NCI-H2081 treated with DMSO at 0.1 percent for 48 hours (cell line): ENCODE data around the gene SLC16A4.
"Not testable (repeated sequence)": the region's sequence is repeated elsewhere in the genome, so short reads cannot be mapped to it uniquely, and the experiment has no call there.

Experiments
- DNase-seq: peaks from one replicate; lab custom pipeline; 2025; lab: John Stamatoyannopoulos, UW

SLC16A4 gene

DNA sequence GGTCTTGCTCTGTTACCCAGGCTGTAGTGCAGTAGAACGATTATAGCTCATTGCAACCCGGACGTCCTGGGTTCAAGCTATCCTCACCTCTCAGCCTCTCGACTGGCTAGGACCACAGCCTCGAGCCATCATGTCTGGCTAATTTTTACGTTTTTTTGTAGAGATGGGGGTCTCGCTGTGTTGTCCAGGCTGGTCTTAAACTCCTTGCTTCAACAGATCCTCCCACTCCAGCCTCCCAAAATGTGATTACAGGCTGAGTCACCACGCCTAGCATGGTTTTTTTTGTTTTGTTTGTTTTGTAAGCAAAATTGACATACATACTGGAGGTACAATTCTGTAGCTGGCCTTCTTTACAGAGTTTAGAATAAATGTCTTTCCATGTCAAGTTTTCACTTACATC lies 17.7 kb upstream of the SLC16A4 start:
- DNase-seq, result no peak

- peak; percentile 29 for DNase-seq
These were observed 16.7 kb upstream of the SLC16A4 start, which contains the start of gene LAMTOR5 for GRCh38 chr1:110407260-110408210. LAMTOR5 (minus strand) TSS chr1:110407694; CDS start chr1:110407620, 74 bp downstream.

GRCh38 chr1:110406407-110406806 lies 15.6 kb upstream of the SLC16A4 start:
- DNase-seq, result not testable (repeated sequence)

DNA sequence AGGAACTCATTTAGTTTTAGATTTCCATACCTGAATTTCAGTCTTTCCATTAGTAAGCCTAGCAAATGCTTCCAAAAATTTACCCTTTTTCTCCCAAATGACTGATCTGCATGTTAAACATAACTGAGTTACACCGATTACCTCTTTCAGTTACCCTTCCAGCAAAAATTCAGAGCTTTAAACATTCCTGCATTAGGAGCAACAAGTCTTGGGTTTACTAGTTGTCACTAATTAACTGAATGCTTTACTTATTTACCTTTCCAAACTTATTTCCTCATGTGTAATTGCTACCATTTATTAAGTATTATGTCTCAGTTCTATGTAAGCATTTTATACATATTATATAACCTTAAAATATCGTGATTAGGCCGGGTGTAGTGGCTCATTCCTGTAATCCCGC lies 13.6 kb upstream of the SLC16A4 start:
- no peak for DNase-seq

- no peak for DNase-seq
These were observed 13.0 kb upstream of the SLC16A4 start for GRCh38 chr1:110403805-110404204.

GRCh38 chr1:110396259-110396958 lies 5.6 kb upstream of the SLC16A4 start:
- DNase-seq, result not testable (repeated sequence)

- DNase-seq, result no peak
These were observed 3.6 kb upstream of the SLC16A4 start for GRCh38 chr1:110394493-110394820.

DNA sequence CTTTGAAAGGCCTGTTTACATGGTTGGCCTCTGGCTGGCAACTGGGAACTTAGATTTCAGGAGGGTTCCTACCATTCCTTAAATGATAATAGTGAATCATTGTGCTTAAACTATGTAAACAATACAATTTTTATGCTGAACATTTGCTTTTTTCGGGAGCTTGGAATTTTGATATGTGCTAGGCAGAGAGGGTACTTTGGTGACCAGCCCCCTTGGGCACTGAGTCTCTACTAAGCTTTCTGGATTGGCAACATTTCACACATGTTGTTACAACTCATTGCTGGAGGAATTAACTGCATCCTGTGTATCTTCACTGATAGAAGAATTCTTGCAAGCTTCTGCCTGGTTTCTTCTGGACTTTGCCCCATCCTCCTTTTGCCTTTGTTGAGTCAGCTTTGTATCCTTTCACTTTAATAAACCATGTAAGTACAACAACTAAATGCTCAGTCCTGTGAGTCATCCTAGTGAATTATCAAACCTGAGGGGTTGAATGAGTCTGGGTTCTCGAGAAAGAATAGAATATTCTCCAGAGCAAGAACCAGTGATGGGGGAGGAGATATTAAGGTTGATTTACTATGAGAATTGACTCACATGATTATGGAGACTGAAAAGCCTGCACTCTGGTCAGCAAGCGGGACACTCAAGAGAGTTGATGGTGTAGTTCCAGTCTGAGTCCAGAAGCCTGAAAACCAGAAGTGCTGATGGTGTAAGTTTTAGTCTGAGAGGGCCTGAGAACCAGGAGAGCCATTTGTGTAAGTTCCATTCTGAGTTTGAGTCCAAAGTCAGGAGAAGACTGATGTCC lies 3.1 kb upstream of the SLC16A4 start:
- no peak for DNase-seq

GRCh38 chr1:110393286-110393685 lies 2.5 kb upstream of the SLC16A4 start:
- DNase-seq, result no peak

DNA sequence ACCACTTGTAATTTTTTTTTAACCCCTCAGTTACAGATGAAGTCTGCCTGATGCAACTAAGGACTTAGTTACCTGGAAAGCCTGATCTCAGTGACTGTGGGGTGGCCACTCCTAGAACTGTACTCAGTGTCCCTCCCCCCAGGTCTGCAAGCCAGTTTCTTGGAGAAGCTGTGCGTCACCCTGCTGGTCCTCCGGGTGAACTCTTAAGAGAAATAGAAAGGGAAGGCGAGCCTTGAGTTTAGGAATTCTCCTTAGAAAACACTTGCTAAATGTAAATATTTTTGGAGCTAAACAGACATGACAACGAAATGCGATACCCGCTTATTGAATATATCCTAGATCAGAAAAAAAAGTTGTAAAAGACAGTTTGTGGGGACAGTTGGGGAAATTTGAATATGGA lies 730 bp downstream of the SLC16A4 start:
- DNase-seq, result no peak

GRCh38 chr1:110387048-110387754 lies 3.6 kb downstream of the SLC16A4 start:
- DNase-seq, result no peak

DNA sequence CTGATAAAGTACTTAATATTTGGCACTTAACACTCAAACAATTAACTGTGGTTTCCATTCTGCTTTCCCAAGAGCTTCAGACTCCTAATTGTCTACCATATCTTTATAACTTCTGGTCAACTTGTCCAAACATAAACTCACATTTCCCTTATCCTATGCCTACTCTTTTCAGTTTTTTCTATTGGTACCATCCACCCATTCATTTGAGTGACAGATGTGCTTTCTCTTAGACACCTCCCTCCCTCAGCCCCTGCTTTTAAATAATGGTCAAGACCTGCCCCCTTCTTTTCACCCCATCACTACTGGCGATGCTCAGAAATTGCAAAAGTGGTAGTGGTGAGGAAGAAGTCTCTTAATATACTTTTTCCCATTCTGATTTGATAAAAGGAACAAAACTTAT lies 5.5 kb downstream of the SLC16A4 start:
- no peak for DNase-seq

GRCh38 chr1:110384581-110385321 lies 6.1 kb downstream of the SLC16A4 start:
- DNase-seq, result no peak

DNA sequence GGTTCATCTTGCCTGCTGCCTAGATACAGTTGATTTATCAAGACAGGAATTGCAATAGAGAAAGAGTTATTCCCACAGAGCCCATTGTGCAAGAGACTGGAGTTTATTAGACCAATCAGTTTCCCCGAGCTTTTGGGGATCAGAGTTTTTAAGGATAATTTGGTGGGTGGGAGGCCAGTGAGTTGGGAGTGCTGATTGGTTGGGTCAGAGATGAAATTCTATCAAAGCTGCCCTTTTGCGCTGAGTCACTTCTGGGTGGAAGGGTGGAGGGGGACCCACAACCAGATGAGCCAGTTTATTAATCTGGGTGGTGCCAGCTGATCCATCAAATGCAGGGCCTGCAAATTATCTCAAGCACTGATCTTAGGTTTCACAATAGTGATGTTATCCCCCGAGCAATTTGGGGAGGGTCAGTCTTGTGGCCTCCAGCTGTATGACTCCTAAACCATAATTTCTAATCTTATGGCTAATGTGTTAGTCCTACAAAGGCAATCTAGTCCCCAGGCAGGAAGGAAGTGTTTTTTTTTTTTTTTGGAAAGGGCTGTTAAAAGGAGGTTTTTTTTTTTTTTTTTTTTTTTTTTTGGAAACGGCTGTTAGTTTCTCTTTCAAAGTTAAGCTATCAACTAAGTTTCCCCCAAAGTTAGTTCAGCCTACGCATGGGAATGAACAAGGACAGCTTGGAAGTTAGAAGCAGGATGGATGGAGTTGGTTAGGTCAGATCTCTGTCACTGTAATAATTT lies 7.4 kb downstream of the SLC16A4 start:
- DNase-seq, result no peak

DNA sequence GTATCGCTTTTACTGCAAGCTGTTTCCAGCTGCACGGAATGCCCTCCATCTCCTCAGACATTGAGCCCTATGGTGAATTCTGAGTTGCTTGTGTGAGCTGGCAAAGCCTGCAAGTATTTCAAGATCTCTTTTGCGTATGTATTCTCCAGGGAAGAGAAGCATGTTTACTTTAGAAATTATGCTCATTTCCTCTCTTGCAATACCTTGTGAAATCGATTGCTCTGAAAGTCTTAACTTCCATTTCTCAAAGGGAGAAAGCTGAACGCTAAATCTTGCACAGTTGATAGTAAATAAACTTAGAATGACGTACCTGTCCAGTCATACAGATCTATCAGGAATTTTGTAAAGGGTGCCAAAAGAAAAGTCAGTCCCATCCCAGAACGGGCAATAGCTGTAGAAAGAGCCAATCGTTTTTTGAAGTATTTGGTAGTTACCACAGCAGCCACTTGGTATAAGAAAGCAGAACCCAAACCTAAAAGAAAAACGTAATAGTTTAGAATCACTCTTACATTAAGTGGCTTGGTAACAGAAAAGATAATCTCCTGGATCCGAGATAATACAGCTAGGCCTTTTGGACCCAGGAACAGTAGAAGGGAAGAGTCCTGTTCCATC lies 10.0 kb downstream of the SLC16A4 start:
- no peak for DNase-seq

DNA sequence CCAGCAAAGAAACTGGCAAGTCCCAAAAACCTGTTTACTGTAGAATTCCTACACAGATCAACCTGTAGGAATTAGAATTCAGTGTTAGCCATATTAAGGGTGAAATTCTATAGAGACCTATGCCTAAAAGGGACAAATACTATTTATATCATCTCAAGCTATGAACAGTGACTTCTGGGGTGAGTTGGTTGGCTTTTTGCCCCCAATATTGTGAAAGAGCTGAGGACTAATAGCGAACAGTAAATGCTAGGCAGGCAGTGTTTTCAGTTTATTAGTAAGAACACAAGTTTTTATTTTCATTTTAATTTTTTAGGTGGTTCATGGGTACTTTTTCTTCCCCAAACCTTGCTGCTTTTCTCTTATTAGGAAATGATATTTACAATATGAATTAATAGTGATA lies 15.3 kb downstream of the SLC16A4 start:
- no peak for DNase-seq

GRCh38 chr1:110370827-110371226 lies 20.0 kb downstream of the SLC16A4 start:
- DNase-seq, result no peak

- no peak for DNase-seq
These were observed 26.6 kb downstream of the SLC16A4 start for GRCh38 chr1:110364221-110364620.

DNA sequence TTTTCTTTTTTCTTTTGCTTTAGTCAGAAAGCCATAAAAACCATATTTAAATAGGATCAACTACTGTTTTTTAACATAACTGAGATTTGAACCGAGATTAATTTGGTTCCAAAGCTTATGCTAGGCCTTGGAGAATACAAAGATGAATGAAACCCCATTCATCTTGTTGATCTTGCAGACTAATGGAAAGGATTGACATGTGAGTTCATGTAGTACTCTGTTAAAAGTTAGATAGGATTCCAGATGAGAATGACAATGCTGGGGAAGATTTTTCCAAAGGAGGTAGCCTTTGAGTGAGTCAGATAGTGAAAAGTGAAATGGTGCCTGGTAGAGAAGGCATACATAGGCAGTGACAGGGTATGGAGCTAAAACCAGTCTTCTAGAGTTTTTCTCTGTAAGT lies 29.0 kb downstream of the SLC16A4 start:
- DNase-seq, result no peak

DNA sequence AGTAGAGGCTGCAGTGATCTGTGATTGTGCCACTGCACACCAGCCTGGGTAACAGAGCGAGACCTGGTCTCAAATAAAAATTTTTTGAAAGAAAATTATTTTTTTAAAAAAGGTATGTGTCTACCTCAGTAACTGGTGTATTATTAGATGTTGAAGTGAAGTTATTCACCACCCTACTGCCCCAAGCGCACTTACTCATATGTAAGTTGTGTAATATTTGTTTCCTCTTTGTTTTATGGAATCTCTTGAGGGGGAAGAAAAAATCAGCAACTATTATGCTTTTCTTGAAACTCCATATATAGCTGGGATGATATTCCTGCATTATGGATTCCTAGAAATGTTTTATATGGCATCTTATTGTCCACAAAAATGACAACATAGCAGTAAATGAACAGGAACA lies 30.4 kb downstream of the SLC16A4 start:
- no peak for DNase-seq
